GM19452 (cell line): ENCODE data around the gene NOC4L.
"Not testable (repeated sequence)": the region's sequence is repeated elsewhere in the genome, so short reads cannot be mapped to it uniquely, and the experiment has no call there.

Experiments used
- ATAC-seq: cut with Tn5 transposase; IDR thresholded peaks from one replicate; pipeline ENCODE4 v1.9.1; 2021; ENCODE audit not compliant: unreplicated experiment

The NOC4L gene

DNA sequence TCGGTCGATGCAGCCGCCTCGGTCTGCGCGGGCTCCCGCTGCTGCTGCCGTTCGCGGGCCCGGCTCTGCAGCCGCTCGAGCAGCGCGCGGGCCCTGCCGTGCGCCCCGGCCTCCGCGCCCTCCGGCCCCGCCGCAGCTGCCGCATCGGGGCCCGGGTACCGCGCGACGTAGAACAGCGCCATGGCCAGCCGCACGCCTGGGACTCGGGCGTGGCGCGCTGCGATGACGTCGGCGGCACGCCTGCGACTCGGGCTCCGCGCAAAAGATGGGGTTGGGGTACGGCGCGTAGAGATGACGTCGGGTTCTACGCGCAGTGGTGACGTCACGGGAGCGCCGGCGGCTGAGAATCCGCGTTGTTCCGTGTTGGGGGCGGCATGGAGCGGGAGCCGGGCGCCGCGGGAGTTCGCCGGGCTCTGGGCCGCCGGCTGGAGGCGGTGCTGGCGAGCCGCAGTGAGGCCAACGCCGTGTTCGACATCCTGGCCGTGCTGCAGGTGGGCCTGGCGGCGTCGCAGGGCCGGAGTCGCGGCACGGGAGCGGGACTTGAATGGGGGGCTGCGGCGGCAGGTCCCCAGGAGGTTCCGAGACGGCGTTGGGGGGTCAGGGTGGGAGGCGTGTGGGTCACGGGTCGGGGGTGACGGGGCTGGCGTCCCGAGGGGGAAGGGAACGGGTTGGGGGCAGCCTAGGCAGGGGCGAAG, at the start of gene NOC4L, which contains the start of gene DDX51:
TSS of gene NOC4L (plus strand) at position 343 of the 695 bp plus-strand sequence. CDS start at position 375, 32 bp downstream.
TSS of gene DDX51 (minus strand) at position 205 of the 695 bp plus-strand sequence. CDS start at position 182, 23 bp downstream.
- ATAC-seq: peak; percentile 87

DNA sequence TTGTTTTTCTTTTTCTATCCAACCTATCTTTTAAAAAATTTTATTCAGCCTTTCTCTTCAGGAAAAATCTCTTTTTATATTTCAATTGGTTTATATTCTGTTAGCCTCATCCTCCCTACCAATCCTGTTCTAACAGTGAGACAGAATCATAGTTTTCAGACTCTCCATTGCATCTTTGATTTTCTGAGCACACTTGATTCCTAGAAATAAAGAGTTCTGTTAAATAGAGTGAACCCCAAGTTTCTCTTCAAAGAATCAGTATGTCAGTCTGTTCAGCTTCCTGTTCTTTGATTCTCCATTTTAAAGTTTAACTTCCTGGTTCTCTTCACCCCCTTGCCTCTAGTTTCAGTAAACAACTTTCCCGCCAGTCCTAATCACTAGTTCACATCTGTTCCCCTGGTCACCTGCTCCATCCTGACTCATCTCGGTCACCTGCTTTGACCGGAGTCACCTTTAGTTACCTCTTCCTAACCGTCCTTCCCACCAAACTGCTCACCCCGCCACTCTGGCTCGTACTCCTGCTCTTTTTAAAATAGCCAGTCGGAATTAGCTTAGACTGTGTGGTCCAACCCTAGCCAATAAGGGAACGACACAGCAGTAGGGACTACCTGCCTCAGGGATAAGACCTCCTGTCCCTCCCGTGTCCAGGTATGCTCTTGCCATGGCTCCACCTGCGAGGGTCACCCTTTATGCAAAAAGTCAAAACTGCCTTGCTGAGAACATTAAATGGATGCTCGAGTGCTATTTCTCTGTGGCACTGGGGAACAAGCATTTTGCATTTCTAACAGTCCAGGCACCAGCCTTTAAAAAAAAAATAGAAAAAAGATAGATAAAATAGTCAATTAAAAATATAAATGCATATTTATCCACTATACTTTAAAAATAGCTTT, 48.5 kb upstream of the NOC4L start:
- no peak for ATAC-seq

- ATAC-seq: no peak
Observed at GRCh38 chr12:132099739-132100138, 44.5 kb upstream of the NOC4L start.

DNA sequence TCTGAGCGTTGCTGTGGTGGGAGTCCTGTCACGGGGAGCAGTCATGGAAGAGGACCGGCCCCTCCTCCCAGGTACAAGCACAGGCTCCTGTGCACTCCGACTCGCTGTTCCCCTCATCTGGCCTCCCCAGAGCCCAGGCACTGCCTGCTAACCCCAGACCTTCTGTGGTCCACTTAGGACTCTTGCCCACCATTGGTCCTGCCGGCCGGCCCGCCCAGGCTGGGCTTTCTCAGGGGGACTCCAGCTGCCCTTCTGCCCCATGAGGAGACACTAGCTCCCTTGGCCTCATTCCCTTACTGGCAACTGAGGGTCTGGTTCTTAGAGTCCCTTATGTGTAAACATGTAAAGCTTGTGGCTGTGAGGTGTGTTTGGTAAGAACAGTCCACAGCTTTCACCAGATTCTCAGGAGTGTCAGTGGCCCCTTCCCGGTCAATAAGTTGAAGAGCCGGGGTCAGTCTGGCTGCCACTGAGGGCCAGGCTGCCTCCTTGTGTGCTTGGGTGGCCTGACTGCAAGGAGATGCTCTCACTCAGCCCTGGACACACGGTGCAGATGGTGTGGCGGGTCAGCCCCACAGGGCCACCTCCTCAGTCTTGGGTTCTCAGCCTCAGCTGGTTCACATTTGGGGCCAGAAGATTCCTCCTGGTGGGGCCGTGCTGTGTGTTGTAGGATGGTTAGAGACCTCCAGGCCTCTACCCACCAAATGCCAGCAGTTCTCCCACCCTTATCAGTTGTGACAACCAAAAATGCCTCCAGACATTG, 43.8 kb upstream of the NOC4L start:
- no peak for ATAC-seq

DNA sequence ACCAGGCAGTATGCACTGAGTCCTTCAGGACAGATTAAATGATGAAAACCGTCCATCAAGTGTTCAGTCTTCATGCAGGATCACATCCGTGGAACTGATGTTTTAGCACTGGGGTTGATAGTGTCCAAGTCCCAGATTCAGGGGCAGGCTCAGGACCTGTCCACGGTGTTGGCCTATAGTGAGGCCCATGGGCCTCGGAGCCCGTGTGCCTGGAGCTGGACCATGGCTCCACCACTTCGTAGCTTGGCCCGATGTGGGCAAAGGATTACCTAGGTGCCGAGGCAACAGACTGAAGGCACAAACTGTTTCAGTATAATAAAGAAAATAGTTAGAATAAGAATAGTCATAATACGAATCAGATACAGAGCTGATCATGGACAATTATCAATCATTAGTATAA, 42.0 kb upstream of the NOC4L start:
- no peak for ATAC-seq

DNA sequence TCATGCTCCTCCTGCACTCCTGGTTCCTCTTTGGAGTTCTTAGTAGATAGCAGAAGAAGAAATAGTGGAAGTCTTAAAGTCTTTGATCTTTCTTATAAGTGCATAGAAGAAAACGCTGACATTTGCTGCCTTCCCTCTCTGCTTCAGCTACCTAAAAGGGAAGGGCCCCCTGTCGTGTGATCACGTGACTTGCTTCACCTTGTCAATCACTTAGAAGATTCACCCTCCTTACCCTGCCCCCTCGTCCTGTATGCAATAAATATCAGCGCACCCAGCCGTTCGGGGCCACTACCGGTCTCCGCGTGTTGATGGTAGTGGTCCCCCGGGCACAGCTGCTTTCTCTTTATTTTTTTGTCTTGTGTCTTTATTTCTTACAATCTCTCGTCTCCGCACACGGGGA, 41.2 kb upstream of the NOC4L start:
- not testable (repeated sequence) for ATAC-seq

- no peak for ATAC-seq
Observed at GRCh38 chr12:132103542-132104308, 40.5 kb upstream of the NOC4L start.

DNA sequence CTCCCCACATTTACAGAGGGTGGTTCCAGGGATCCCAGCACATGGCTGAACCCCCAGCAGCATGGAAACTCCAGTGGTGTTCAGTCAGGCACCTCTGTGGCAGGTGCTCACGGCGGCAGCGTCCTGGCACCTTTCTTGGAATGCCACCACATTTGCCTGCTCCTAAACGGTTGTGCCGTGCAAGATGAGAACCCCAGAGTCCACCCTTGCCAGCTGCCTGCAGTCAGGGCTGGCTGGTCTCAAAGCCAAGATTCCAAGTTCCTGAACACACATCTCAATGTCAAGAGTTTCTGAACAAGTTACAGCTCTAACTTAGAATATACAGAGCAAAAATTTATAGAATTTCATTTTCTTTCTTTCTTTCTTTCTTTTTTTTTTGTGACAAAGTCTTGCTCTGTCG, 38.8 kb upstream of the NOC4L start:
- no peak for ATAC-seq

DNA sequence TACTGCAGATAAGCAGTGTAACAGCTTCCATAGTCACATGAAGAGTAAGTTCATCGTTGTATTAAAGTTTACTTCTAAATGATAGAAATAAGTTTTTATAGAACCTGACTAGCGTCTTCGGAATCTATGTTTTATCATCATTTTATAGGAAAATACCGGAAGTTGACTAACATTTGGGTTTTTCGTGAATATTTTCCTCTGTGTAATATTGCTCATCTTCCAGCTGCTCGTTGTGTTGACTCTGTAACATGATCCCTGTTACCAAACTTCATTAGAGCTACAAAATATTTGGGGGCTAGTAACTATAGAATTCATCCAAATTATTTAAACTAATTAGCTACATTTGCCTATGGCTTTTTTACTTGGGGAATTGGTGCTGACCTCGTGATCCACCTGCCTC, 37.3 kb upstream of the NOC4L start:
- ATAC-seq: no peak

GRCh38 chr12:132108211-132108832, 35.9 kb upstream of the NOC4L start:
- ATAC-seq: no peak

GRCh38 chr12:132109741-132110140, 34.5 kb upstream of the NOC4L start:
- ATAC-seq: no peak

GRCh38 chr12:132110677-132111076, 33.6 kb upstream of the NOC4L start:
- no peak for ATAC-seq

DNA sequence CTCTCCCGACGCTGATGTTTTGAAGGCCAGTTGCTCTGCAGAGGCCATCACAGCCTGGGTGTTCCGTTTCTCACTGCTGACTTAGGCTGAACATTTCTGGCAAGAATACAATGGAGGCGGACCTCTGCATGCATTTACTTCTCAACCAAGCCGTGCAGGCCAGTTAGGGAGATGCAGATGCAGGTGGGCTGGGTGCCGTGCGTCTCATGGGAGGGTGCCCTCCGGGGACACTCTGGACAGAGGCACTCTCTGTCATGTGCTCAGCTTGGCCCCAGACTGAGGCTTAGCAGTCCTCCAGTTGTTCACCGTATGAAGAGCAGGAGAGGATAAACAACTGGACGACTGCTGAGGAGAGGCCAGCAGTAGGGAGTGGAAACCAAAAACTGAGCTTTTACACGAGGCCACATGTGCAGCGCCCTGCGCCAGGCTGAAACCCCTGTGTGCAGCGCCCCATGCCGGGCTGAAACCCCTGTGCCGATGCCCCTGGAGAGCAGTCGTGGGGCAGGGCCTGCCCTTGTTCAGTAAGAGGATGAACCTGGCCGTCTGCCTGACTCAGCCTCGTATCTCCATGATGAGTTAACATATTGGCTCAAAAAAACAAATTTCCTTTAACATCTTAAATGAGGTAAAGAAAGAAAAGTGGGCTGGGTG, 32.5 kb upstream of the NOC4L start:
- ATAC-seq: no peak

- ATAC-seq: no peak
Observed at GRCh38 chr12:132114667-132115066, 29.6 kb upstream of the NOC4L start.

GRCh38 chr12:132115500-132115899, 28.8 kb upstream of the NOC4L start:
- no peak for ATAC-seq

DNA sequence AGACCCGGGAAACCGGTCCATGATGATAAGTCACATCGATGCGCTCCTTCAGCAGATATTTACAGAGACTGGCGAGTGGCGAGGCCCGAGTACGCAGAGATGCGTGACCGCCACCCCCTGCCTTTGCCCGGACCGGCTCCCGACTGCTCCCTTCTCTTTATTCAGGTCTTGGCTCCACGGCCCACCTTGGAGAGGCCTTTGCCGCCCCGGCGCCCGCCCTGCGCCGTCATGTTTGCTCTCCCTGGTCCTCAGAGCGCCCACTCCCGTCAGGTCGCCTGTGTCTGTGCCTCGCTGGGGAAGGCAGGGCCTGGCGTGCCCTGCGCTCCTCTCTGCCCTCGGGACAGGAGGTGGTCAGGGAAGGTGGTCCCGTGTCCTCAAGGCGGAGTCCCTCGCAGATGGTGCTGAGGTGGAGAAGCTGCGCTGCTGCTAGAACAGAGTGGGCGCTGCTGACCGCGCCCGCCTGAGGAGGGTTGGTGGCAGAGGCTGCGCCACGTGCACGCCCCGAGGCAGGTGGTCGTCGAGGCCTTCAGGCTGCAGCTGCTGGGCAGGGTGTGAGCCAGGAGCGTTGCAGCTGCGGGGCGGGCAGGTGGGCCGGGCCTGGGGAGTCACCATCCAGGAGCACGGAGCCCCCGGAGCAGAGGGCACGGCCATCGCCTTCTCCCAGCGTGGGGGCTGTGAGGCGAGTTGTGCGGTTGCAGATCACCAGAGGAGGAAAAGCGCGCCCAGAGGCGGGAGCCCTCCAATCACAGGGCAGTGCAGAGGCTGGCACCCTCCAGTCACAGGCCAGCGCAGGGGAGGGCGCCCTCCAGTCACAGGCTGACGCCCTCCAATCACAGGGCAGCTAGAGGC, 27.3 kb upstream of the NOC4L start:
- ATAC-seq: no peak

DNA sequence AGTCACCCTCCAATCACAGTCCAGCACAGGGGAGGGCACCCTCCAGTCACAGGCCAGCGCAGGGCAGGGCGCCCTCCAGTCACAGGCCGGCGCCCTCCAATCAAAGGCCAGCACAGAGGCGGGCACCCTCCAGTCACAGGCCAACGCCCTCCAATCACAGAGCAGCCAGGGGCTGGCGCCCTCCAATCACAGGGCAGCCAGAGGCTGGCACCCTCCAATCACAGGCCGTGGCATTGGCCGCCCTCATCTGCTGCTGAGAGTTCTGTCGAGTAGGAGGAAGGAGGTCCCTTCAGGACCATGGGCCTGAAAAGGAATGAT, 26.7 kb upstream of the NOC4L start:
- ATAC-seq: no peak

- no peak for ATAC-seq
Observed at GRCh38 chr12:132118876-132119275, 25.4 kb upstream of the NOC4L start.

DNA sequence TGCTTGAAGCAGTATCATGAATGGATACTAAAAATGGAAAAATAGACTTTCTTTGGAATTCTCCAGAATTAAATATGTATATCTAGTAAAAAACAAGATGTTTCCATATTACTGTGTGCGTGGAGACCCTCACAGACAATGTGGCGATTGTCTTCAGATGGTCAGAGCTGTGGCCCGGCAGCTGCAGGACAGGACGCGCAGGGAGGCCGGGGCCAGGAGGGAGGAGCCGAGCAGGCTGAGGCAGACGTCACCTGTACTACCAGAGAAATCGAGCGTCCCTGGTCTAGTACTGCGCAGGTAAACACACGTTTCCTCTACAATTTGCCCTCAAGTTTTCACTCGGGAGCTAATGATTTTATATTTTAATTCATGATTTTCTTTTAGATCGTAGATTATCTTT, 23.0 kb upstream of the NOC4L start:
- no peak for ATAC-seq
